HG02763 (cell line): ENCODE data around the gene ZDHHC8.

Experiments
- ATAC-seq: cut with Tn5 transposase; IDR thresholded peaks from one replicate; pipeline ENCODE4 v1.9.1; 2021; ENCODE audit warnings: mild to moderate bottlenecking, moderate library complexity; ENCODE audit not compliant: unreplicated experiment

ZDHHC8 gene

DNA sequence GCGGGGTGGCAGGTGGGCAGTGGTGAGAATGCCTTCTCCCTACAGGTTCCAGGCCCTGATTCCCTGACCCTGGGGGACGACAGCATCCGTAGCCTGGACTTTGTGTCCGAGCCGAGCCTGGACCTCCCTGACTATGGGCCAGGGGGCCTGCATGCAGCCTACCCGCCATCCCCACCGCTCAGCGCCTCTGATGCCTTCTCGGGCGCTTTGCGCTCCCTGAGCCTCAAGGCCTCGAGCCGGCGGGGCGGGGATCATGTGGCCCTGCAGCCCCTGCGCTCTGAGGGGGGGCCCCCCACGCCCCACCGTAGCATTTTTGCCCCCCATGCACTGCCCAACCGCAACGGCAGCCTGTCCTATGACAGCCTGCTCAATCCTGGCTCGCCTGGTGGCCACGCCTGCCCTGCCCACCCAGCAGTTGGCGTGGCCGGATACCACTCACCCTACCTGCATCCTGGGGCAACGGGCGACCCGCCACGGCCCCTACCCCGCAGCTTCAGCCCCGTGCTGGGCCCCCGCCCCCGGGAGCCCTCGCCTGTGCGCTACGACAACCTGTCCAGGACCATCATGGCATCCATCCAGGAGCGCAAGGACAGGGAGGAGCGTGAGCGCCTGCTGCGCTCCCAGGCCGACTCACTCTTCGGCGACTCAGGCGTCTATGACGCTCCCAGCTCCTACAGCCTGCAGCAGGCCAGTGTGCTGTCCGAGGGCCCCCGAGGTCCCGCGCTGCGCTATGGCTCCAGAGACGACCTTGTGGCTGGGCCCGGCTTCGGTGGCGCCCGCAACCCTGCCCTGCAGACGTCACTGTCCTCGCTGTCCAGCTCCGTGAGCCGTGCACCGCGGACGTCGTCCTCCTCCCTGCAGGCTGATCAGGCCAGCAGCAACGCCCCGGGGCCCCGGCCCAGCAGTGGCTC, 11.4 kb downstream of the ZDHHC8 start:
- ATAC-seq = no peak

DNA sequence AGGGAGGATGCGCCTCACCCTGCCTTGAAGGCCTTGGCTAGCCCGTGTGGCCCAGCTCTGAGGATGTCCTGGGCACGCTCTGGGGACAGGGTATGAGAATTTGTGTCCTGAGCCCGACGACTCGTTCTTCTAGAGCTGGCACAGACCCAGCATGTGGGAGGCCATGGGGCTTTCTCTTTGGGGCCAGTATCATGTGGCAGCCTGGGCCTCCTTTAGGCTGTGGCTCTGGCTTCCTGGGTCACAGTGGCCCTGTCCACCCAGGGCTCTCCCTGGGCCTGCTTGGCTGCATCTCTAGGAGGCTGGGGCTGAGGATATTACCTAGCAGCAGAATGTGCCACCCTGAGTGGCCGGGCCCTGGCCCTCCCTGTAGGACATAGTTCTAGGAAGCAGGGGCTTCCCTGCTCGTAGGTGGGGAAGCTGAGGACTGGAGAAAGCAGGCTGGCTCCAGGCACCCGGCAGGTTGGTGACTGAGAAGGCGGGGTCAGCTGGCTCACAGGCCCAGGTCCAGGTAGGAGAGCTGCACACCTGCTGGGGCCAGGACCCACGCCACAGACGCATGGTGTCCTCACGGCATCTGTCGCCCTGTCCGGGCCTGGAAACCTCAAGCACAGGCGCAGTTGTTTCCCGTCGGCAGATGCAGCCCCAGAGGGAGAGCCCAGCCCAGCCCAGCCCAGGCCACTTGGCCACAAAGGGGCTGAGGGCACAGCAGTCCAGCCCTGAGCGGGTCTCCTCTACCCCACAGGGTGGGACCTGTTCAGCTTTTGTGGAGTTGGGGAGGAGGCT, 12.5 kb downstream of the ZDHHC8 start:
- no peak for ATAC-seq

DNA sequence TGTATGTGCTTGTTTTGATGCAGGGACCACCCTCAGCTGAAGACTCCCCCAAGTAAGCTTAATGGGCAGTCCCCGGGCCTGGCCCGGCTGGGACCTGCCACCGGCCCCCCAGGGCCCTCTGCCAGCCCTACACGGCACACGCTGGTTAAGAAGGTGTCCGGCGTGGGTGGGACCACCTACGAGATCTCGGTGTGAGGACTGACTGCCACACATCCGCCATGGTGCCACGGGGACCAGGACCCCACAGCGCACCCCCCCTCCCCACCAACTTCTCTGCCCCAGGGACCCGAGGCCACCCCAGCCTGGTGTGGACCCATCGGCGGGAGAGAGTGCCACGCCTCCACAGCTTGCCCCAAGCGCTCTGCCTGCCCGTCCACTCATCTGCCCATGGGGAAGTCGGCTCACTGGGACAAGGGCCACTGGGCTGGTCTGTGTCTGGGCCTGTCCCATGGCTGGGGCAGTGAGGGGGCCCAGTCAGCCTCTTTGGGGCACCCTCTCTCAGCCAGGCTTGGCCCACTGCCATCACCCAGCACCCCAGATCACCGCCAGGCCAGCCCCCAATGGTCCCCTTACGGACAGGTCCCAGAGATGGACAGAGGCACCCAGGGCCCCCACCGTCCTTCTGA, 13.7 kb downstream of the ZDHHC8 start:
- ATAC-seq = no peak

DNA sequence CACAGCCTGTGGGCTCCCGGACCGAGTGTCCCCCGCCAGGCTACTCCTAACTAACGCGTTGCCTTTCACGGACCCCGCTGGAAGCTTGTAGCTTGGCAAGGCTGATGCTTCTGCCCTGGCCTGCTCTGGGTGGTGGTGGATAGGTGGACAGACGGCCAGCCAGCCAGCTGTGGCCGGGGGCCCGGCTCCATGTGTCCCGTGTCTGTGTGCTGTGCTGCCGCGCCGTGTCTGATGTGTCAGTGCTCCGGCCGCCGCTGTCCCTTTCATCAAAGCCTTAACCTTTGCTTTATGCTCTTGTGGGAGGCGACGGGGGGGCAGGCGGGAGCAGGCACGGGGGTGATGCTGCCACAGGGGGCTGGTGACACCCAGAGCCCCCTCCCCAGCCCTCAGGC, 14.2 kb downstream of the ZDHHC8 start:
- ATAC-seq = no peak

DNA sequence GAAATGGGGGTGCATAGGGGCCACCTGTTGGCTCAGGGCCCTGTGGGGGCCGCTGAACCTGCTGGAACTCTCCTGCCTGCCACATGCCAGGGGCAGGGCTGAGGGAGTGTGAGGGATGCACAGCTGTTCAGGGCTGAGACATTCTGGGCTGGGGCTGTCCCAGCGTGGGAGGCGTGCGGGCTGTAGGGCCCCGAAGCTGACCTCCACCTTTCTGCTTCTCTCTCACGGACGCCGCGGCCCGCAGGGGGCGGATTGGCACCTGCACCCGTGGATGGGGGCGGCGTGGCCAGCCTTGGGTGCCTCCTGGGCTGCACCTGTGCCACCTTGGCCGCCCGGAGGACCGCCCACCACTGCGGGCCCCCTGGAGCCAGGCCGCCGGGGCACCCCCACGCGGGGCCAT, 15.2 kb downstream of the ZDHHC8 start:
- no peak for ATAC-seq

GRCh38 chr22:20147237-20147988, 15.8 kb downstream of the ZDHHC8 start:
- no peak for ATAC-seq

GRCh38 chr22:20148414-20148813, 16.8 kb downstream of the ZDHHC8 start:
- ATAC-seq = no peak

DNA sequence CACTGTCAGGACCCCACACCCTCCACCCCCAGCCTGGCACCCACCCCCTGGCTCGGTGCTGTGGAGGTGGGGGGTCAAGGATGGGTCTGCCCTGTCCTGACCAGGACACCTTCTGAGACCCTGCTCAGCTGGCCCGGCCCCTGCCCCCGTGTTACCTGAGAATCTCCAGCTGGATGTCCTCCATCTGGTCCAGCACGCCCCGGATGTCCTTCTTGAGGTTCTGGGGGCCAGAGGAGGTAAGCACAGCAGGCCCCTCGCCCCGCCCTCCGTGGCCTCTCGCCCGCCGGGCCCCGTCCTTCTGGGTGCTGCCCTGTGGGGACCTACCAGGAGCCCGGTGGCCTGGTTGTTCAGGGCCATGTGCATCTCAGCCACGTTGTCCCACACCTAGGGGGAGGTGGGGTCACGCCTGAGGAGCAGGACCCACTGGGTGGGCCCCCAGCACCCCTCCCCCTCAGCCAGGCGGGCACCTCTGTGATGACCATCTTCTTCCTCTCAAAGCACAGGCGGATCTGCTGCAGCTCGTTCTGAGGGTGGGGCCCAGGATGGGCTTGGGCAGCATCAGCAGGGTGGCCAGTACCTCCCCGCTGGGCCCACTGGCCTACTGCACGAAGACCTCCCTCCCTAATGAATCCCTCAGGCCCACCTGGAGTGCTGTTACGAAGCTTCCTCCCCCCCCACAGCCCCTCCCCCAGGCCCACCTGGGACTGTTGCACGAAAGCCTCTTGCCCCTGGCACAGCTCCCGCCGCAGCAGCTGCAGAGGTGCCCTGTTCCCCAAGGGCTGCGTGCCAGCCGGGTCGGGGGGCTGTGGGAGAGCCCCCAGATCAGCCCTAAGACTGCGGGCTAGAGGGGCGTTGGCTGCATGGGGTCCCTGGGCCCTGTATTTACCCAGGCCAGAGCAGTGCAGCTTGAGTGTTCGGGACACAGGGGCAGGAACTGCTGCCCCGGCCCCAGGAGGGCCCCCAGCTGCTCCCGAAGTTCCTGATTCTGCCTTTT, 17.9 kb downstream of the ZDHHC8 start:
- no peak for ATAC-seq

GRCh38 chr22:20150381-20151275, 19.0 kb downstream of the ZDHHC8 start, which contains the start of gene CCDC188:
Gene CCDC188 (minus strand): TSS chr22:20151055. CDS start chr22:20150986, 69 bp downstream.
- ATAC-seq = no peak

DNA sequence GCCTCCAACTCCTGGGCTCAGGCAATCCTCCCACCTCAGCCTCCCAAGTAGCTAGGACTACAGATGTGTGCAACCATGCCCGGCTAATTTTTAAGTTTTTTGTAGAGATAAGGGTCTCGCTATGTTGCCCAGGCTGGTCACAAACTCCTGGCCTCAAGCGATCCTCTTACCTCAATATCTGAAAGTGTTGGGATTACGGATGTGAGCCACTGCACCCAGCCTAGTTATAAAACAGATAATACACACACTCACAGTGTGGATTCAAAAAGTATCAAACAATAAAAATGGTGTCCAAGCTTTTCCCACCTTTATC, 19.6 kb downstream of the ZDHHC8 start:
- ATAC-seq = no peak

DNA sequence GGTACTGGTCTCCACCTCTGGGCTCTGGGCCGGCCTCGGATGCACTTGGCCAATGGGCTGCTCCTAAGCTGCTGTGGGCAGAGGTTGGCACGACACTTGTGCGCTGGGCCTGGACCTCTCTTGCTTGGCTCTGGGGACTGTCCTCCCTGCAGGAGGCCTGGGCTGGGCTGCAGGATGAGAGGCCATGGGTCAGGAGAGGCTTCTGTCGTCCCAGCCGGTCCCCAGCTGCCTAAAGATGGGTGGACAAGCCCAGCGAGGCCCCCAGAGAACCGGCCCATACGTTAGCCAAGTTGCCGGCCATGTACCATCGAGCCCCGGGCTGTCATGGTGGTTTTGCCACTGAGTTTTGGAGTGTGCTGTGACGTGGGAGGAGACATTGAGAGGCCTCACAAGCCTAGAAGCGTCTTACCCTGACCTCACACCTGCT, 20.9 kb downstream of the ZDHHC8 start:
- ATAC-seq = no peak

DNA sequence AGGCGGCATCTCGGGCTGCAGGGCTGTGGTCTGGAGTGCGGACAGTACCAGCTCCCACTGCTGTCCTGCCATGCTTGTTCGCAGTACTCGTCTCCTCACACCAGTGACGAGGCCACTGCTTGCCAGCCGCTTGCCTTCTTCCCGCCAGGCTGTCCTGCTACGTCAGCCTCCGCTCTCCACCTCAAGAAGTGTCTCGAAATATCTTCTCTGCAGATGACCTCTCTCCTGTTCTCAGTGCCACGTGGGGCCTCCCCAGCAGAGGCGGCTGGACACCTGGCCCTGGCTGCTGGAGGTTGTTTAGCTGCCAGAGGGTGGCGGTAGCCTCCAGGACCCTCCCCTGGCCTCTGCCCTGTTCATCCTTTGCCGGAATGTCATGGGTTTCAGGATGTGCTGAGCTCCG, 22.3 kb downstream of the ZDHHC8 start:
- no peak for ATAC-seq

DNA sequence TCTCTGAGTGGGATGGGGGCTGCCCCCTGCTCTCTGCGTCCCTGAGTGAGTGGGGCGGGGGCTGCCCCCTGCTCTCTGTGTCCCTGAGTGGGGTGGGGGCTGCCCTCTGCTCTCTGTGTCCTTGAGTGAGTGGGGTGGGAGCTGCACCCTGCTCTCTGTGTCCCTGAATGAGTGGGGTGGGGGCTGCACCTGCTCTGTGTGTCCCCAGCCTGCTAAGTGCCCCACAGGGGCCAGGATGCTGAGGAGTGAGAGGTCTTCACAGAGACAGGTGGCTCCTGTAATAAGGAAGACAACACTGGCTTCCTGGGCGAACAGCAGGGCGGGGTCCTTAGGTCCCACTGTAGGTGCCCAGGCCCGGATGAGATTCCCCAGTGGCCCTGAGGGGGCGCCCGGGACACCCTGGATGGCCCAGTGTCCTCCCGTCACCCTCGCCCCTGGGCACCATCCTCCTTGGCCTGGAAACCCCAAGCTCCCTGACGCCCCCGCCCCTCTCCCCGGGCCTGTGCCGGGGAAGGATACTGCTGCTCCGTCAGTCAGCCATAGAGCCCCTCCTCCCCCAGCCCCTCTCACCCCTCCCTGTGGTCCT, 23.1 kb downstream of the ZDHHC8 start:
- no peak for ATAC-seq

DNA sequence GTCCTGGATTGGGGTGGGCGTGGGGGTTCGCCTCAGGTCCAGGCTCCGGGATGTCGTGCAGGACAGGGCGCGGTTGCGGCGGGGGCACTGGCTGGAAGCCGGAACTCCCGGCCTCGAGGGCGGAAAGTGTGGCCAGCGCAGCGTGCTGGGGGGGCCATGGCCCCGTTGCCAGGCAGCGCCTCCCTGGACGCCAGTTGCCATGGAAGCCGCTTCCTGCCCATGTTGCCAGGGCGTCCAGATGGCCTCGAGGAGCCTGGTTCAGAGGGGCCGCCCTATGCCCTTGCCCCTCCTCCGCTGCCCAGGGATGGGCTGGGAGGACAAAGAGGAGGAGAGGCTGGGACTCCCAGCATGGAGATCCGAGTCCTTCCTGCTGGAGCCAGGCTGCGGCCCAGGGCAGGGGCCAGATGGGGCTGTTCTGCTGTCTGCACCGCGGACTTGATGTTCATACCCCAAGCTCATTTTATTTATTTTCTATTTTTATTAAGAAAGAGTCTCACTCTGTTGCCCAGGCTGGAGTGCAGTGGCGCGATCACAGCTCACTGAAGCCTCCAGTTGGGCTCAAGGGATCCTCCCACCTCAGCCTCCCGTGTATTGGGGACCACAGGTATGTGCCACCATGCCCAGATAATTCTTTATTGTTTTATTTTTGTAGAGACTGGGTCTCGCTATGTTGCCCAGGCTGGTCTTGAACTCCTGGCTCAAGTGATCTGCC, 23.9 kb downstream of the ZDHHC8 start:
- ATAC-seq = no peak

- no peak for ATAC-seq
These were observed 24.4 kb downstream of the ZDHHC8 start for GRCh38 chr22:20156042-20156389.

- ATAC-seq = no peak
These were observed 25.2 kb downstream of the ZDHHC8 start for GRCh38 chr22:20156611-20157429.
